GM19452 (cell line): ENCODE measurements around the gene FXYD6.

ENCODE experiments used
- ATAC-seq: cut with Tn5 transposase; IDR thresholded peaks from one replicate; pipeline ENCODE4 v1.9.1; 2021; ENCODE audit not compliant: unreplicated experiment

FXYD6 gene

DNA sequence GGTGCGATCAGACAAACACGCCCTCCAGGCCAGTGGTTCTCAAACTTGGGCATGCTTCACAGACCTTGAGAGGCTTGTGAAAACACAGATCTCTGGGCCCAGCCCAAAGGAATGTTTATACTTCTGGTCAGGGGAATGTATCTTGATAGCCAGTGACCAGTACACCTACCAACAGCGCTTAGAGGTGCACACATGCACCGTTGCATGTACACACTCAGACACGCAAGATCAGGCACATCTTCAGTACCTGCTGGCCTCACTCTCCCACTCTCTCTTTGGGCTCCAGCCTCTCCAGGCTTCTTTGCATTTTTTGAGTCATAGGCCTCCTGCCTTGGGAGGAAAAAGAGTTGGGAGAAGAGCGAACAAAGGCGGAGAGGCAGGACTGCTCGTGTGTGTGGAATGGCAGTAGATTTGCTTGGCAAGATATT lies 11.7 kb upstream of the FXYD6 start:
- ATAC-seq, result no peak

DNA sequence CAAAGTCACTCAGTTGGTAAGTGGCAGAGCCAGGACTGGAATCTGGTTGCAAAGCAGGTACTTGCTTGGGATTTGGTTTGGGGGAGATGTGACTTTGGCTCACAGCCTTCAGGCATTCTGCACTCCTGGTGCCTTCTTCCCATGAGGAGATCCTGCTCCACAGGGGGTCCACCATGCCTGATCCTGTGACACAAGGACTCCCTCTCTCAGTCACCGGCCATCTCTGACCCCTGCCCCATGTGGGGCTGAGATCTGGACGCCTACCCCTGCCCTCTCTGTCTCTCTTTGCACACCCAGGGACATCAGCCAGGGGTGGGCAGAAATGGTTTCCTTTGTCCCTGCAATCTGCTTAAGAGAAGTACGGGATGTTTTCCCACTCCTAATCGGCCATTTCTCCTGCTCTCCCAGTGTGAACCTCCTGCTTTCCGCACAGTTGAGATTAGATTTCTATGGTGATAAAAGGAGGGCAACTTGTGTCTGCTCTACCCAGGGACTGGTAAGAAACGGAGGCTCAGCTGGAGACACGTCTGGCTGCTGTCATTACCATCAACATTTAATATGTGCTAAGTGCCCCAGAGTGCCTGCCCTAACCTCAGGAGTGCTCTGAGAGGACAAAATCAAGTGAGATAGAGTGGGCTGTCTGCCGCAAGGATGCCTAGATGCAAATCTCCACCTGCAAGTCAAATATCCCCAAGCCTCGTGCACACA lies 11.1 kb upstream of the FXYD6 start:
- ATAC-seq, result no peak

DNA sequence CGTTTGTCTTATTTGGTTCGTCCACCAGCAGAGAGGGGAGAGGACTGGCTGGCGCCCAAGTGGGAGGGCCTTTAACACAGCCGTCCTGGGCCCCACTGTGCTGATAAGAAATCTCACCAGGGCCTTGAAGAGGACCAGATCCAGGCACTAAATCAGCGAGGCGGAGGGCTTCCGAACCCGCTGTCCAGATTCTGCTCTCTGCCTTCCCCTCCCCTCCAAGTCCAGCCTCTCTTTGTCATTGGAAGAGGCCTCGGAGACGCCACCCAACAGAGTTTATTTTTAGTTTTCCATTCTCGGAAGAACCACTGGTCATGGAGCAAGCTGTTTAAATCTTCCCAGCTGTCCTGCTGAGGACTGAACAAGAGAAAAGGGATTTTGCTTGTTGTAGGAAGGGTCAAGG lies 9.3 kb upstream of the FXYD6 start:
- no peak for ATAC-seq

DNA sequence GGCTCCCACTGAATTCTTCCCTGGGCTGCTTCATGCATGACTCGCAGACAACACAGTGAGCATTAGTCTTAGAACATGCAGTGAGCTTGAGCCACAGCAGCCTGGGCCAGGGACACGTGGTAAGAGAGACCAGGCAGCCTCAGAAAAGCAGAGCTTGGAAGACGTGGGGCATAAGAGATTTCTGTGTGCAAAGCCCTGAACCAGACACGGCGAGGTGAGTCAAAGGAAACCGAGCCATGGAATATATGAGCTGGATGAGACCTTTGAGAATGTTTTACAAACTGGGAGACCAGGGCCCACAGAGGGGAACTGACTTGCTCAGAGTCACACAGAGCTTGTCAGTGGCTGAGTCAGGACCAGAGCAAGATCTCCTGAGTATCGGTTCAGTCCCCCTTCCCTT lies 8.5 kb upstream of the FXYD6 start:
- ATAC-seq, result no peak

DNA sequence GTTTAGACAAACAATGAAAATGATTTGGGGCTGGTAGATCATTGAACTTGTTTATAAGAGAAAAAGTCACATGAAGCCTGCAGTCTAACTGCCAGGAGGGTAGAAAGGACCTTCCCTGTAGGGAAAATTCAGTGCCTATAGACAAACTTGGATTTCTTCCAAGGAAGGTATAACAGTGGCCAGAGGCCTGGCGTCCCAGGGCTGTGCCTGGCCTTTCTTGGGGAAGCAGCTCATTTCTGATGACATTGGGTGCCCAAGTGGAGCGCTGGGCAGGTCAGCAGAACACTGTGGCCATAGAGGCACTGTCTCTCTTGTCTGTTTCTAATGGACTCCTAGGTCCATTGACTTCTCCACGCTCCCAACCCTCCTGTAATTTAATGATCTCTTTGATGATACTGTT lies 6.6 kb upstream of the FXYD6 start:
- ATAC-seq, result no peak

DNA sequence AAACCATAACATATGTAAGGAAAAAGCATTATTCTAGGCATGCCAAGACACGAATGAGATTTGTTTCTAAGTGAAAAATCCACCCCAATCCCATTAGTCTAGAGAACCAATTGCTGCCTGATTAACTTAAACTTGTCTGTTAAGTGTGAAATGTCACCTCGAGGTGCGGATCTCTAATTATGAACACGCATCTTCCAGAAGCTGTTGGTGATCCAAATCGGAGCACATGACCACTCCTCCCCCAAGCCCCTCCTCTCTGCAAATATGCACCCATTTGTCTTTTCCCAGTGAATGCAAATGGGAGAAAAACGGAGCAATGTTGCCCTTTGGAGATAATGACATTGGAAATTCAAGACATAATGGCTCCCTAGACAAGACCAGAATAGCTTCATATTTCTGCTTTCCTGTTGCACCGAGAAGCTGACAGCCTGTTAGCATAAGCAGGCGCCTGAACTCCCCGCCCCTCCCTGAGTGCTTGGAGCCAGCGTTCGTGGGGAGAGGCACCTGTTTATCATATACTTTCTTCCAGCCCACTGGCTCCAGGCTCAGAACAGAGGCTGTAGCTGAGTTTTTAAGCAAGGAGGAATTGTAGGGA lies 6.0 kb upstream of the FXYD6 start:
- no peak for ATAC-seq

DNA sequence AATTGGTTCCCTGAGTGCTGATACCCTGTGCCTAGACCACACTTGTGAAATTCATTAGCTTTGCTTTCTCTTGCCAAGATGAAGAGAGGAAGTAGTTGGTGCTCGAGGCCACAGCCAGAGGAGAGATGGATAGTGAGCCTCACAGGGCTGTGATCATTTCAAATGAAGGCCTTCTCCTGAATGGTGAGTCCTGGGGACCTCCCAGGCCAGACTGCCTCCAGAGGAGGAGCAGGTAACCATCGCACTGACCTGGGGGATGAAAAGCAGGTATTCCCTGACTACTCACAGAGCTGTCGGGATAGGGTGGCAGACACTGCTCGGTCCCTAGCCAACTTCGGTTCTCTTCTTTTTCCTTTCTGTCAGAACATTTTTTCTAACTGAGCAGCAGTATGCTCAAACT lies 4.8 kb upstream of the FXYD6 start:
- ATAC-seq, result no peak

DNA sequence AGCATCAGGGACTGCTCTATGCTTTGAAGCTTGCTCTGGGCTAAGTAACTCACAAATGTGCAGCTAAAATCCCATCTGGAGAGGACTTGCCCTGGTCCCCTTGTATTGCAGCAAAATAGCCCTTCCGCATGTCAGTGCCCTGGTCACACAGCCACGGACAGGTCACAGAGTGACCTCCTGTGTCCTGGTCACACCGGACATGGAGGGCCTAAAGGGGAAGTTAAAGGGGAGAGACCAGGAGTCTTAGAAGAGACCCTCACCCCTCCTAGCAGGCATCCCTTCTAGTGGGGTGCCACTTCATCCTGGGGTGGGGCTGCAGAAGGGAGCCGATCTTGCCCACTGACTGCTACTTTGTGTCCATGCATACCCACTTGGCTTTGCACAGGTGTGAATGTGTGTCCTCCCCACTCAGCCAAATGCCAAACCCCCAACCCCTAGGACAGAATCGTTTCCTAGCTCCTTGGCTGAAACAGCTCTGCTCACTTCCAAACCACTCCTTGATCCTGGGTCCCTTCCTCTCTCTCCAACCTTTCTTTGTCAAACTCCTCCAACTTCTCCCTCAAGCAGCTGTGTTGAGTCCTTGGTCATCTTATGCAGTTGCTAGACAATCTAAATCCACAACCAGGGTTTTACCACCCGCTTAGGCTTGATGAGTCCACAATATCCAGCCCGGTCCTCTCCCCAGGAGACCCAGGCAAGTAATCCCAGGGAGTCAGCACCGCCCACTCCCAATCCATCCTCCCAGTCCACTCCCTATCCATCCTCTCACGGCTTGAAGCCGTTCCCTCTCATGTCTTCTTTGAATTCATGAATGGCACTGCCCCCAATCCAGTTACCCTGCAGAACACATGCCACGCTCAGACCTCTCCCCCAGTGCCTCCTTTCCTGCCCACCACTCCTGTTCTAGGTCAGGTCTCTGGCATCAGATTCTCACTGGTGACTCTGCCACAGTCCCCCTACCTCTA lies 3.3 kb upstream of the FXYD6 start:
- ATAC-seq, result no peak

DNA sequence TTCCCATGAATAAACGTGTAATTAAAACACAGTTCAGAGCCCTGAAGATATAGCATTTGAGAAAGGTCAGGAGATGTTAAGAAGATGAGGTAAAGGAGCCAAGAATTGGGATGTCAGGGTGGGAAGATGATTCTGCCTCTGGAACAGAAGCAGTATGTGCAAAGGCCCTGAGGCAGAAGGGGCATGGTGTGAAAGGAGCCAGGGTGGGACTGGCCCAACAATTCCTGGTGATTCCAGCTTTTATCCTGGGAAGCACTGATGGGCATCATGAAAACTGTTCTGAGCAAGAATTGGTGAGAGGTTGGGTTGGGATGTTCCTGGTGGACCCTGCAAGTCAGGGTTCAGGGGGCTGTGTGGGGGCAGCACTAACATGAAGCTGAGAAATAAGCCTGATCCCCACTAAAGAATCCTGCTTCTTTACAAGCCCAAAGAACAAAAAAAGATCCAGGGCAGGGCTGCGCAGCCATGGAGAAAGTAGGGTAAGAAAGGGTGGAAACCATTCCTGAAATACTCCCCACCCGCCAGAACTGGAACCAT lies 2.5 kb upstream of the FXYD6 start:
- ATAC-seq, result no peak

DNA sequence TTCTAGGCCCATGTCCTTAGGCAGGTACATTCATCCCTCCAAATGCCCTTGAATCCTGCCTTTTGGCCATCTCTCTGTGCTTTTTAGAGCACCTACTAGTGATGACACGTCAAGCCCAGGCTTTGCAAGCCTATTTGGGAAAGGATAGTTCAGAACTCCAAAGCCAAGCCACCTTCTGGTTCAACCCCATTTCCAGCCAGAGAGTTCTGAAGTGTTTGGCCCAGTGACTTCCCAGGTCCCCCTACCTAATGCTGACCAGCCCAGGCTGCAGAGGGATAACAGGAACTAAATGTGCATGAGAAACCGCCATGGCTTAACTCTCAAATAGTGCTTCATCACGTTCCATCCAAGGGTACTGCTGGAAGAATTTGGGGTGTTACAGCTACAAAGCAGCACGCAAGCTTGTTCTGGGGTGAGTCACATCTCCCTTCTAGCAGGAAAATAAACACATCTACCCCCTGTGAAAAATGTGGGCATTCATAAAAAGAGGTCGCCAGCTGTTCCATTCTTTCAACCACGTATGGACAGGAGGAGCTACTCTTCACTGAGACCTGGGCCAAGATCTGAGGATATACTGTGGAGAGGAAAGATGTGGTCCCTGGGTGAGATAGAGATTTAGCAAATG lies 2.0 kb upstream of the FXYD6 start:
- no peak for ATAC-seq

DNA sequence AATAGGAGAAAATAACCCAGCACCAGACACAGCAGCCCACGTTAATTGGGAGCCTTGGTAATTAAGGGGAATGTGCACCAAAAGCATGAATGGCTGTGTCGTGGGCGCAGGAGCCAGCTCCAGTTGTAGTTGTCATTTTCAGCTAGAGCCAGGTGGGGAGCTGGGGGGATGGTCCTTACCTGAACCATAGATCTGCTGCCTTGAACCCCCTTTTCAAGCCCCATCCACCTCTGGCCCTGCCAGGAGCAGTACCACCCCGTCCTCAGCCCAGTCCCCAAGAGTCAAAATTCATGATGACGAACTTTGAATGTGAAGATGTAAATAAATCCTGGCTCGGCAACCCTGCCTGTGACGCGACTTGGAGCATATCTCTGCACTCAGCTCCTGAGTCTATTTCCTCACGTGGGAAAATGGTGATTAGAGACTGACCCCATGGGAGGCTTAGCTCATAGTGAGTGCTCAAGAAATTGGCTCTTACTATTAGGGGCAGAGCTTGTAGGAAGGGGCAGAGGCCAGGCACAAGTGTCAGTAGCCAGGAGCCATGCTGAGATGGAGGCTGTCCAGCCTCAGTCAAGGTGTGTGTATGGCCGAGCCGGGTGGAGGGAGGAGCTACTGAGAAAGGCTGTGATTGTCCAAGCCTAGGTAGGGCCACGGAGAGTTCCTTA lies 794 bp upstream of the FXYD6 start:
- ATAC-seq, result no peak

DNA sequence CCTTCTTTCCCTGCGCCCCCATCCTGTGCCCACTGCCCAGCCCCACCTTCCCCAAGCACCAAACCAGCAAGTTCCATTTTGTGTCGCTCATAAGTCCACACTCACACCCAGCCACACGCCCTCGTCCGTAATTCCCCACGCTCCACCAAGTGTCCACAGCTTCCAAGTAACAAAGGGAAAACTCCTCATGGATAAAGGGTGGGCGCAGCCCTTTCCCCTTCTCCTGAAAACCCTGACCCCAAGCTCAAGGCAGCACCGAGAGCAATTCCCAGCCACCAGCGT lies 458 bp downstream of the FXYD6 start:
- ATAC-seq, result no peak

DNA sequence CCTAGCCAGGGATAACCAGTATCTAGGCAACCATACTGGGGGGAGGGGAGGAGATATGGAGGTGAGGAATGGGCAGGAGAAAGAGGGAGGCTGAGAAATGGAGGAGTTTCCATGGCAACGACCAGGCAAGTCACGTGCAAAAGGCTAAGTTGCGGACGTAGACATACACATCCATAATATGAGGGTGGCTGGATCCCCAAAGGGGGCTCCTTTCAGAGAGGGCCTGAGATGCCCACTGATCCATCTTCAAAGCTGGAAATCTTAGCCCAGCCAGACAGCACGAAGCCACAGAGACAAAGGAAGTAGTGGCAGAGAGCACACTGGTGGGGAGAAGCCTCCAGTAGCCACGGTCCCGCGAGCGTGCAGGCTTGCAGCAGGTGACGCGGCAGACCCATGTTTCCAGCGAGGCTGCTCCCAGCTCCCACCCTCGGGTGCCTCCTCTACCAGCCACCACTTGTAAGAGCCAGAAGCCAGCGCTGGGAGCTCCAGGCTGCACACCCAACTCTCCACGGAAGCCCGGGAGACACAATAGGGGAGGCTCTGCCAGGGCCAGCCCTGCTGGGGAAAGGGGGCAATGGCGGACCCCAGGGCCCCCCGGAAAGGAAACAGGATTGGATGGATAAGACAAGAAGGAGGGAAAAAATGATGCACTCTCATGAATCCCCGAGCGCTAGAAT lies 938 bp downstream of the FXYD6 start:
- no peak for ATAC-seq

DNA sequence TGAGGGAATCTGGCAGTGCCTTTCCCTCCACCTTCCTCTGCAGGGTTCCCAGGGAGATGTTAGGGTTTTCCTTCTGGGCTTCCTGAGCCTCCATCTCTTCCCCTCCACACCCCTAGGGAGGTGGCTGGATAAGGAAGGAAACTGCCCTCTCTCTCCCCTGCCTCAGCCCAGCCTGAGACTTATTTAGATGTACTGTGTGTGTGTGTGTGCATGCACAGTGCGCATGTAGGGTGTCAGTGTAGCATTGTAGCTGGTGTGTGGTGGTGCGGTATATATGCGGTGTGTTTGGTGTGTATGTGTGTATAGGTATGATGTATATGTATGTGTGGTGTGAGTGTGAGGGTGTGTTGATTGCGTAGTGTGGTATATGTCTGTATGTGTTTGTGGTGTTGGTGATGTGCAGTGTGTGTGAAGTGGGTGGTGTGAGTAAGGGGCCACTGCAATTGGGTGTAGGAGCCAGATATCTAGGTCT lies 1.5 kb downstream of the FXYD6 start:
- ATAC-seq, result no peak

DNA sequence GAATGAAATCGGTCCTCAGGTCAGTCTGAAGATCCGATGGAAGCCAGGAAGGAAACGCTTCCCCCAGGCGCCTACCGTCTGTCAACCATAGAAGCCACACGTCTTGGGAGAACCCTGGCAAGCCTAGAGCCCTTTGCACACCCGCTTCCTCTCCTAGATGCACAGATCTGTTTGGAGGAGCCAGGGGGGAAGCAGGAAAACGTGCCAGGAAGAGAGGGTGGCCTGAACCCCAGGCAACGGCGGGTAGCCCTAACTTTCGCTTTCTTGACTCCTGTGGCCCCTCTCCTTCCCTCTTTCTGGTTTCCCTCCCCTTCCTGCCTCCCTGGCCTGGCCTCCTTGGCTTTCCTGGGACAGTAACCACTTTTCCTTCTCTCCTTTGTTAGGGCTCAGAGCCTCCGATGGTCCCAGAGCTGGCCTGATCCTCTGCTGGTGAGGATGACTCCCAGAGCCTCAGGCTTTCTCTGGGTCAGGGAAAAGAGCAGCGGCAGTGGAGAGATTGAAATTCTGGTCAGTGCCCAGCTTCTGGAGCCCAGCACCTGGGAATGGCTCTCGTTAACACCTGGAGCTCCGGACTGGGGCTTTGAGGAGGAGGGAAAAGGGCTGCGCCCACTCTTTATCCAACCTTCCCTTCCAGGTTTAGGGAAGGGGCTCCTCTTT lies 2.1 kb downstream of the FXYD6 start:
- no peak for ATAC-seq

DNA sequence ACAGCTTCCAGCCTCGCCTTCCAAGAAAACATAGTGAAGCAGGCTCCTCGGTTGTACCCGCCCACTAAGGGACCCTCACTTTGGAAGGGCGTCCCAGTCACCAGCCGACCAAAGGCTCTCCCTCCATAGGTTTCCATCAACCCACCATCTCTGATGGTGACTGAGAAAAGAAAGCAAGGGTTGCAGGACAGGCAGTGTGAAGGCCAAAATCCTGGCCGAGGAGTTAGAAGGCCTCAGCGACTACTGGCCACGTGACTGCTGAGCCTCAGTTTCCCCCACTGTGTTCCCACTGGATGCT lies 2.7 kb downstream of the FXYD6 start:
- ATAC-seq, result no peak

DNA sequence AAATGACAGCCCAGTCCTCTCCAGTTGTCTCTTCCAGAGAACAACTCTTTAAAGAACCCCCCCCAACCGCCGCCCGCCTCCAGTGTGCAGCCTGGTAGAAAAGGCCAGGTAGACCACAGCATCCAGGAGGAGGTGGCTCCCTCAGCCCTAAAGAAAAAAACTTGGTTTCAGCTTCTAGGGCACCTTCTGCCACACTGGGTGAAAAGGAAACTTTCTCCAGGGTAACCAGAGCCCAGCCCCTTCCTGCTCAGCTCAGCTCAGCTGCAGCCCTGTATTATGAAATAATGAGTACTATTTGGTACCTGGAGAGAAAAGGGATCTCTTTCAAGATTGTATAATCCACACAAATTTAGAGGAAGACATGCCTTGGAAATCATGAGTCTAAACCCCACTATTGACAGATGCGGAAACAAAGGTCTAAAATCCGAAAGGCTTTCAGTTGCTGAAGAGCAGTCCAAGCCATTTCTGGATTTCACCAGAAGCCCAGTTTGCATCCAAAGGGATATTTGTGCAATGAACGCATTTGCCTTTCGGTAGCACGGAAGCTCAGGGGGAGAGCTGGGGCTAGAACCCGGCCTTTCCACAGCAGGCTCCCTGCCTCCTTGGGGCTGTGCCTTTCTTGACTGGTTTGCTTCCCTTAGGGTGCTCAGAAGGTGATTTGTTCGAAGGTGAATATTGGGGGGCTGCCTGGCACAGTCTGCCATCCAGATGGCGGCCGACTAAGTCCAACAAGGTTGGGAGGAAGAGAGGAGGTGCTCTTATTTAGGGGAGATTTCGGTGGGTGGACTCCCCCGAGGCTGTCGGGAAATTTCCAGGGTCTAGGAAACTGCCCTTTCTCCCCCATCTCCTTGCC lies 3.3 kb downstream of the FXYD6 start:
- no peak for ATAC-seq

DNA sequence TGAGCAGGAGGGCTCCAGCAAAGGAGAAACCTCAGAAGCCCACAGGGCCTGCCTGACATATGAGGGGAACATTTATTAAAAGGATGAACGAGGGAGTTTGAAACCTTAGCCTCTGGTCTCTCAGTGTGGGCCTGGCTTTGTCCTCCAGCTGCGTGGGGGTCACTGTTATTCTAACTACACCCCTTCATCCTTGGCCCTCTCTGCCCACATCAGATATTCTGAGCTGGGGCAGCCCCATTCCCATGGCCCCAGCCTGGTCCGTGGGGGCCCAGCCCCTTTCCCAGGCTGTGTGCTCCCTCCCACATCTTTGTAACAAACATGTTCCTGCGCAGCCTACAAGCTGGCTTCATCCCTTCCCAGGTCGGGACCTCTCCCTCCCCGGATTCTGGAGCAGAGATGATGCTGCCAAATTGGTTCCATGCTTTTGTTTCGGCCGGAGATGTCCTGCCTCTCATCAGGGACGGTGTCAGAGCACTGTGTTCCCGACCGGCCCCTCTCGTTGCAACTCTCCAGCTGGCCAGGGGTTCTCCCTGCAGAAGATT lies 4.0 kb downstream of the FXYD6 start:
- ATAC-seq, result no peak

DNA sequence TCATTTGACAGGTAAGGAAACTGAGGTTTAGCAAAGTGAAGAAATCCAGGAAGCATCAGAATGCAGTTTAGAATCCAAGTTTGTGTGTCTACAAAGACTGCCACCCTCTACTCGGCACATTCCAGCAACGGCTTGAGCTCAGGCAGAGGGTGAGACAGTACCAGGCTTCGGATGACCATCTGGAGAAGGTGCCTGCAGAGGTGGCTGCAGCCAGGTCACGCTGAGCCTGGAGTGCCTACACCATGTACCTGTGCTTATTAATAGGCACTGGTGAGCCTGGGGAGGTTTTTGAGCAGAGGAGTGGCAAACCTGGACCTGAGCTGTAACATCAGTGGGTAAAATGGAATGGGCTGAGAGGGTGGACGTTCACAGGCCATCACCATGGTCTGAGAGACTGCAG lies 4.7 kb downstream of the FXYD6 start:
- ATAC-seq, result no peak
